Measurements from ENCODE around the gene HMX1. TPM values are rescaled to one million over a fixed set of nuclear protein-coding genes. Genes with fewer than 3 reads are reported as not detected.

HMX1 gene
- total and polyA plus RNA-seq, 2 donors (not counting 3 experiments of a cell fraction or from before 2014, with no cell fraction given): not detected

GRCh38 chr4:8837181-8837841, 34.3 kb downstream of the HMX1 start:
- Histone ChIP-seq H3K9ac (replicated peaks; ENCODE audit: extremely low read depth, insufficient read depth, low read length) (no peak overlapping the region), H3K27ac (ENCODE audit: insufficient read depth, low read depth, low read length) (no peak overlapping the region), H3K79me2 (ENCODE audit: control insufficient read depth, insufficient read depth, low read length) (no peaks in the 10 kb centered on the region), H3K4me3 (replicated peaks in 1 of 3; ENCODE audit: insufficient read depth in 1 of 3, low read depth in 1 of 3, low read length in 3 of 3) (no peak overlapping the region), H3K9me3 (replicated peaks; ENCODE audit: control insufficient read depth, insufficient read depth, low read length) (no peaks in the 10 kb centered on the region), H4K20me1 (replicated peaks; ENCODE audit: control insufficient read depth, extremely low read depth, insufficient read depth, low read length) (no peaks in the 10 kb centered on the region), H3K36me3 (ENCODE audit: control insufficient read depth in 2 of 2, extremely low read depth in 1 of 2, insufficient read depth in 2 of 2, low read length in 2 of 2) (no peaks in the 10 kb centered on the region), H3K27me3 (ENCODE audit: control insufficient read depth in 2 of 2, insufficient read depth in 2 of 2, low read length in 2 of 2) (no peaks in the 10 kb centered on the region), H3K4me1 (ENCODE audit: control insufficient read depth, extremely low read depth, insufficient read depth, low read length) (no peaks in the 10 kb centered on the region), H3K4me2 (ENCODE audit: insufficient read depth, low read length) (no peak overlapping the region), H3K9me1 (replicated peaks; ENCODE audit: control insufficient read depth, extremely low read depth, insufficient read depth, low read length) (no peaks in the 10 kb centered on the region), H2AFZ (ENCODE audit: low read depth, low read length) (no peak overlapping the region)
- DNase-seq (ENCODE audit: low read depth, low spot score) (no peak), FAIRE-seq (no peak)
- BruUV-seq (replicated peaks): no TSS peak
- POLR2A ChIA-PET: no interaction called here
- CTCF ChIA-PET: no interaction called here
- intact Hi-C loops (cut with micrococcal nuclease): no loop called here
- dilution Hi-C loops (cut with MboI; ENCODE audit: extremely low pct_ligation_motif_present, low sequenced_read_pairs): no loop called here
- TF ChIP-seq CTCF (IDR thresholded peaks at IDR 0.05; ENCODE audit: extremely low read depth in 1 of 2, insufficient read depth in 1 of 2, low read depth in 1 of 2, low read length in 2 of 2) (no peak), MAX (IDR thresholded peaks at IDR 0.05; ENCODE audit: insufficient read depth, insufficient read length) (no peak), EZH2 (IDR thresholded peaks at IDR 0.05; ENCODE audit: borderline replicate concordance, low read depth, low read length, severe bottlenecking) (no peak), GATA2 (IDR thresholded peaks at IDR 0.05; ENCODE audit: insufficient read depth, insufficient read length, low read depth, low read length) (no peak), POLR2AphosphoS5 (IDR thresholded peaks at IDR 0.05; ENCODE audit: insufficient read depth, low read depth, low read length) (no peak)
